Right lobe of liver (tissue), 6 donors: ENCODE data around the gene SYNJ2BP. TPM values are rescaled to one million over a fixed set of nuclear protein-coding genes. Genes with fewer than 3 reads are reported as not detected.

ENCODE experiments used
- ATAC-seq, 4 donors: fragments of 200-7000 bp; cut with Tn5 transposase; one replicate each; pipeline ENCODE4 v1.9.1; 2020; ENCODE audit warnings: mild to moderate bottlenecking in 4 of 4, moderate library complexity in 4 of 4
- DNase-seq, 3 donors: peaks; one replicate each; pipeline ENCODE4 v3.0.0-alpha.2; 2020
- H3K27ac ChIP-seq, 3 donors: fragments of 200-600 bp; one replicate each; pipeline ENCODE4 v1.8.0; 2022
- H3K27me3 ChIP-seq, 2 donors: fragments of 200-600 bp; one replicate each; pipeline ENCODE4 v1.8.0; 2022
- H3K36me3 ChIP-seq, 4 donors: fragments of 200-600 bp; sonication (generic) in 1 of 4; one replicate each; pipeline versions ENCODE4 v1.5.1 to v1.8.0; 2017 to 2022; ENCODE audit warnings: control low read depth in 1 of 4
- H3K4me1 ChIP-seq, 4 donors: fragments of 200-600 bp; sonication (generic) in 1 of 4; one replicate each; pipeline versions ENCODE4 v1.5.1 to v1.8.0; 2017 to 2022; ENCODE audit warnings: control low read depth in 1 of 4
- H3K4me3 ChIP-seq, 3 donors: fragments of 200-600 bp; one replicate each; pipeline ENCODE4 v1.8.0; 2022
- H3K9me3 ChIP-seq, 4 donors: fragments of 200-600 bp; sonication (generic) in 1 of 4; one replicate each; pipeline versions ENCODE4 v1.5.1 to v1.8.0; 2017 to 2022; ENCODE audit warnings: control low read depth in 1 of 4
- CTCF ChIP-seq, 4 donors: fragments of 200-600 bp in 3 of 4; fragments of 450-650 bp in 1 of 4; IDR thresholded peaks; one replicate each; pipeline versions ENCODE4 v1.5.1 to v1.8.0; 2016 to 2022; ENCODE audit warnings: antibody characterized with exemption in 4 of 4, mild to moderate bottlenecking in 2 of 4
- POLR2A ChIP-seq: fragments of 450-650 bp; IDR thresholded peaks from one replicate; pipeline ENCODE4 v1.6.1; 2017; ENCODE audit warnings: antibody characterized with exemption, mild to moderate bottlenecking
- WGBS: methylation state at CpG from one replicate; pipeline ENCODE4 v1.1.6; 2018; ENCODE audit warnings: low coverage, low lambda C conversion rate; ENCODE audit not compliant: insufficient coverage; ENCODE audit errors: missing lambda C conversion rate; 5-methylcytosine and 5-hydroxymethylcytosine counted together
- intact Hi-C, 2 donors: fragments of 100-400 bp; cut with DNase I; formaldehyde crosslinking; loops; one replicate each; pipeline versions ENCODE4 v1.11.2 to v1.14.1; 2022
- total RNA-seq, 6 experiments: library from RNA; depleted of rRNA in 2 of 6; stranded (reverse); fragments of >200 nt in 2 of 6; fragmentation: NEBNext Ultra II Directional in 3 of 6; extraction: Animal tissue kit (Norgen Biotek cat#: 25700) in 3 of 6; gene quantifications; one replicate each; pipeline versions ENCODE4 v1.1.0 to v1.2.4, GENCODE V29; 2016 to 2023
- donor health status: DM: no; HTN: yes; CAD: no.
- donor health status: DM: no; HTN: no; CAD: no.
- donor health status: DM: no; HTN: no; CAD: no.
- donor health status: DM: no; HTN: yes; CAD: no.
- donor health status: DM: no; HTN: yes; CAD: no.

The SYNJ2BP gene
- total RNA-seq, 6 experiments from 2014 or later: 15.9 to 26.9 (median 21.1) TPM

- H3K36me3 ChIP-seq: peaks cover 0 to 22% (median 3%) of the 10 kb centered on the region in 4 donors
- H3K27ac ChIP-seq: no peak overlapping the region
- H3K4me3 ChIP-seq: no peak overlapping the region
- no peak for TF ChIP-seq CTCF (IDR thresholded peaks at IDR 0.05)
- TF ChIP-seq POLR2A: no peak
- 88% methylated on average over 1 of the region's 1 CpG for WGBS
- ATAC-seq (no peak), DNase-seq (no peak)
- intact Hi-C loops: no loop called here
- H3K4me1 ChIP-seq: no peaks in the 10 kb centered on the region
- H3K9me3 ChIP-seq: no peaks in the 10 kb centered on the region
- H3K27me3 ChIP-seq: no peaks in the 10 kb centered on the region
Measured at GRCh38 chr14:70378696-70379095, 38.2 kb downstream of the SYNJ2BP start.

Other genes with a start within 250 kb of the SYNJ2BP start
- under 1 TPM in 3 of 6 experiments, not detected in 3; 0.05 to 0.13 (median 0.12) TPM for gene SLC8A3, start 228.1 kb downstream of the SYNJ2BP start, total RNA-seq
- gene COX16, start 57.4 kb downstream of the SYNJ2BP start, total RNA-seq: 10 to 100 TPM; 15.4 to 27.6 (median 20.1) TPM
- gene ADAM21, start 35.1 kb upstream of the SYNJ2BP start, total RNA-seq: under 1 TPM in 2 of 6 experiments, not detected in 4; 0.12 to 0.17 TPM
- 1 to 10 TPM in 2 of 6 experiments, under 1 TPM in 4; 0.35 to 2.0 (median 0.70) TPM for gene ADAM20, start 117.9 kb upstream of the SYNJ2BP start, total RNA-seq
- gene MED6, start 183.6 kb upstream of the SYNJ2BP start, total RNA-seq: 10 to 100 TPM in 5 of 6 experiments, 1 to 10 TPM in 1; 8.8 to 20.0 (median 13.7) TPM
- gene TTC9, start 224.8 kb upstream of the SYNJ2BP start, total RNA-seq: 1 to 10 TPM in 3 of 6 experiments, under 1 TPM in 3; 0.15 to 5.5 (median 2.8) TPM